Measurements from ENCODE around the gene HNRNPF.
"Not testable (repeated sequence)": the region's sequence is repeated elsewhere in the genome, so short reads cannot be mapped to it uniquely, and the experiment has no call there.

Gene HNRNPF

GRCh38 chr10:43344051-43344450 lies 64.9 kb downstream of the HNRNPF start:
- DNase-seq: no peak

- no peak for DNase-seq
Measured at GRCh38 chr10:43343126-43343525, 65.9 kb downstream of the HNRNPF start.

GRCh38 chr10:43342279-43343125 lies 66.5 kb downstream of the HNRNPF start:
- DNase-seq: no peak

- no peak for DNase-seq
Measured at GRCh38 chr10:43341450-43341849, 67.5 kb downstream of the HNRNPF start.

- no peak for DNase-seq
Measured at GRCh38 chr10:43340619-43341018, 68.4 kb downstream of the HNRNPF start.

- DNase-seq: no peak
Measured at GRCh38 chr10:43340101-43340500, 68.9 kb downstream of the HNRNPF start.

- no peak for DNase-seq
Measured at GRCh38 chr10:43339136-43339535, 69.8 kb downstream of the HNRNPF start.

- no peak for DNase-seq
Measured at GRCh38 chr10:43338117-43338516, 70.9 kb downstream of the HNRNPF start.

GRCh38 chr10:43337536-43337935 lies 71.5 kb downstream of the HNRNPF start:
- DNase-seq: not testable (repeated sequence)

- DNase-seq: no peak
Measured at GRCh38 chr10:43336641-43337318, 72.2 kb downstream of the HNRNPF start.

GRCh38 chr10:43336061-43336460 lies 72.9 kb downstream of the HNRNPF start:
- no peak for DNase-seq
